HCT116 (cell line): ENCODE data around the gene MEIS2. TPM values are rescaled to one million over a fixed set of nuclear protein-coding genes. Genes with fewer than 3 reads are reported as not detected.

Source experiments
- ATAC-seq: fragments of 200-7000 bp; cut with Tn5 transposase; 2 replicates; pipeline ENCODE4 v1.9.1; 2020; ENCODE audit warnings: mild to moderate bottlenecking, moderate library complexity
- BruUV-seq: library from RNA; stranded (reverse); fragments of 400-500 nt; replicated peaks from 2 replicates; lab custom pipeline; 2021; lab: Mats Ljungman, UMichigan
- CTCF ChIA-PET: fragments of 300-600 bp; sonication (Branson Sonifier 250); formaldehyde crosslinking; loops from one replicate; lab custom pipeline; 2021; ENCODE audit warnings: antibody characterized with exemption; lab: Charles Lee
- POLR2A ChIA-PET: fragments of 300-600, 350-600 bp; sonication (Branson Sonifier 250); formaldehyde crosslinking; loops from one replicate; lab custom pipeline; 2021; ENCODE audit warnings: antibody characterized with exemption; lab: Charles Lee
- RAD21 ChIA-PET, 2 experiments: fragments of 300-600 bp; sonication (Branson Sonifier 250); formaldehyde crosslinking; loops; one replicate each; lab custom pipeline; 2023; ENCODE audit warnings: low total read pairs in 2 of 2; ENCODE audit not compliant: uncharacterized antibody in 2 of 2, unreplicated experiment in 2 of 2, low non-redundant PET in 1 of 2; lab: Charles Lee
- DNase-seq: peaks from one replicate; pipeline ENCODE4 v3.0.0-alpha.2; 2010; ENCODE audit warnings: low read depth, low spot score
- H2AFZ ChIP-seq: fragments of 200-600 bp; shearing (Covaris generic), sonication (generic); 2 replicates; pipeline ENCODE4 v1.6.1; 2017; ENCODE audit warnings: low read depth, mixed run types, mixed read lengths, antibody characterized with exemption, low read length; ENCODE audit not compliant: poor library complexity, severe bottlenecking
- H3K27ac ChIP-seq: 2 replicates; pipeline ENCODE4 v1.5.1; 2012; ENCODE audit warnings: low read depth, low read length
- H3K27me3 ChIP-seq: fragments of 200-600 bp; sonication (generic); 2 replicates; pipeline ENCODE4 v1.6.1; 2016; ENCODE audit warnings: mixed run types, low read length, mixed read lengths; ENCODE audit not compliant: insufficient read depth
- H3K36me3 ChIP-seq, 2 experiments: fragments of 200-500 bp in 1 of 2; fragments of 200-600 bp in 1 of 2; sonication (Bioruptor generic) in 1 of 2; sonication (generic) in 1 of 2; 2 replicates each; pipeline versions ENCODE4 v1.5.1 to v1.6.1; 2014 to 2016; ENCODE audit warnings: low read length in 2 of 2, inconsistent platforms in 1 of 2, mixed read lengths in 1 of 2, mixed run types in 1 of 2; ENCODE audit not compliant: insufficient read depth in 2 of 2, control insufficient read depth in 1 of 2
- H3K4me1 ChIP-seq, 2 experiments: fragments of 200-600 bp in 1 of 2; sonication (generic) in 1 of 2; 2 replicates each; pipeline versions ENCODE4 v1.5.1 to v1.6.1; 2012 to 2017; ENCODE audit warnings: low read length in 2 of 2, inconsistent platforms in 1 of 2, mild to moderate bottlenecking in 1 of 2, mixed read lengths in 1 of 2, mixed run types in 1 of 2, moderate library complexity in 1 of 2; ENCODE audit not compliant: insufficient read depth in 2 of 2, control insufficient read depth in 1 of 2
- H3K4me2 ChIP-seq: fragments of 200-600 bp; sonication (generic); 2 replicates; pipeline ENCODE4 v1.6.1; 2017; ENCODE audit warnings: mixed run types, low read length, mixed read lengths
- H3K4me3 ChIP-seq, 2 experiments: fragments of 200-600 bp in 1 of 2; sonication (generic) in 1 of 2; replicated peaks in 1 of 2; 2 replicates each; pipeline ENCODE4 v1.5.1; 2011 to 2016; ENCODE audit warnings: low read length in 2 of 2, control low read depth in 1 of 2, low read depth in 1 of 2, mild to moderate bottlenecking in 1 of 2, mixed read lengths in 1 of 2, mixed run types in 1 of 2
- H3K79me2 ChIP-seq: fragments of 200-600 bp; sonication (generic); 2 replicates; pipeline ENCODE4 v1.6.1; 2017; ENCODE audit warnings: mild to moderate bottlenecking, mixed run types, low read length, moderate library complexity, mixed read lengths; ENCODE audit not compliant: insufficient read depth
- H3K9ac ChIP-seq: fragments of 200-600 bp; sonication (generic); 2 replicates; pipeline ENCODE4 v1.6.1; 2016; ENCODE audit warnings: low read length, mixed read lengths
- H3K9me2 ChIP-seq: fragments of 200-600 bp; sonication (generic), shearing (Covaris generic); 2 replicates; pipeline ENCODE4 v1.6.1; 2017; ENCODE audit warnings: mixed run types, mild to moderate bottlenecking, moderate library complexity; ENCODE audit not compliant: insufficient read depth
- H3K9me3 ChIP-seq, 2 experiments: fragments of 200-500 bp in 1 of 2; fragments of 200-600 bp in 1 of 2; sonication (Bioruptor generic) in 1 of 2; sonication (generic) in 1 of 2; 2 replicates each; pipeline ENCODE4 v1.6.1; 2014 to 2017; ENCODE audit warnings: low read length in 2 of 2, mixed read lengths in 2 of 2, inconsistent platforms in 1 of 2, low read depth in 1 of 2, mild to moderate bottlenecking in 1 of 2, mixed run types in 1 of 2, moderate library complexity in 1 of 2; ENCODE audit not compliant: control insufficient read depth in 1 of 2, insufficient read depth in 1 of 2
- H4K20me1 ChIP-seq: fragments of 200-600 bp; sonication (generic), shearing (Covaris generic); 2 replicates; pipeline ENCODE4 v1.6.1; 2017; ENCODE audit warnings: mixed run types, mild to moderate bottlenecking, moderate library complexity; ENCODE audit not compliant: insufficient read depth
- ATF3 ChIP-seq: IDR thresholded peaks from 2 replicates; pipeline ENCODE4 v1.6.1; 2012
- CBX3 ChIP-seq: IDR thresholded peaks from 2 replicates; pipeline ENCODE4 v1.6.1; 2012; ENCODE audit warnings: low read depth
- CEBPB ChIP-seq: IDR thresholded peaks from 2 replicates; pipeline ENCODE4 v1.6.1; 2012; ENCODE audit warnings: low read depth
- EGR1 ChIP-seq: IDR thresholded peaks from 2 replicates; pipeline ENCODE4 v1.6.1; 2012; ENCODE audit warnings: low read depth
- ELF1 ChIP-seq: IDR thresholded peaks from 2 replicates; pipeline ENCODE4 v1.6.1; 2012; ENCODE audit warnings: low read depth, borderline replicate concordance
- EZH2 ChIP-seq: fragments of 200-600 bp; sonication (generic); IDR thresholded peaks from 2 replicates; pipeline ENCODE4 v1.6.1; 2017; ENCODE audit warnings: antibody characterized with exemption, mixed run types
- EZH2phosphoT487 ChIP-seq: fragments of 200-600 bp; IDR thresholded peaks from 2 replicates; pipeline ENCODE4 v1.6.1; 2018; ENCODE audit warnings: antibody characterized with exemption, borderline replicate concordance
- FOSL1 ChIP-seq: IDR thresholded peaks from 2 replicates; pipeline ENCODE4 v1.6.1; 2012; ENCODE audit warnings: low read depth
- JUND ChIP-seq: IDR thresholded peaks from 2 replicates; pipeline ENCODE4 v1.6.1; 2012
- POLR2A ChIP-seq: IDR thresholded peaks from 2 replicates; pipeline ENCODE4 v1.7.0; 2011; ENCODE audit warnings: borderline replicate concordance; ENCODE audit not compliant: insufficient read depth, insufficient read length; ENCODE audit errors: extremely low read depth
- RAD21 ChIP-seq: IDR thresholded peaks from 2 replicates; pipeline ENCODE4 v1.6.1; 2012; ENCODE audit warnings: low read depth, mild to moderate bottlenecking
- SIN3A ChIP-seq: IDR thresholded peaks from 2 replicates; pipeline ENCODE4 v1.6.1; 2012; ENCODE audit warnings: low read depth
- SP1 ChIP-seq: IDR thresholded peaks from 2 replicates; pipeline ENCODE4 v1.6.1; 2012; ENCODE audit warnings: low read depth
- TCF7L2 ChIP-seq: IDR thresholded peaks from 2 replicates; pipeline ENCODE4 v1.7.0; 2011; ENCODE audit warnings: borderline replicate concordance, inconsistent platforms; ENCODE audit not compliant: insufficient read depth, insufficient read length; ENCODE audit errors: extremely low read depth
- YY1 ChIP-seq: IDR thresholded peaks from 2 replicates; pipeline ENCODE4 v1.6.1; 2011; ENCODE audit warnings: low read length, low read depth, moderate library complexity, mild to moderate bottlenecking; ENCODE audit not compliant: insufficient replicate concordance; ENCODE audit errors: extremely low read depth
- ZFX ChIP-seq: fragments of 450-650 bp; IDR thresholded peaks from 2 replicates; pipeline ENCODE4 v1.6.1; 2017
- ZNF274 ChIP-seq: fragments of 200-500 bp; sonication (Bioruptor generic); IDR thresholded peaks from 2 replicates; pipeline ENCODE4 v1.6.1; 2014; ENCODE audit warnings: mild to moderate bottlenecking, low read depth, low read length, inconsistent platforms
- intact Hi-C: fragments of 100-400 bp; cut with micrococcal nuclease; formaldehyde crosslinking; loops from 2 replicates; pipeline ENCODE4 v1.10.0; 2022
- total RNA-seq: library from RNA; stranded (reverse); gene quantifications from one replicate; pipeline ENCODE4 v1.2.1, GENCODE V29; 2021; ENCODE audit not compliant: unreplicated experiment
- TF ChIP-seq, protein P1 (sequence below): IDR thresholded peaks from 2 replicates; pipeline ENCODE4 v1.6.1; 2012; ENCODE audit warnings: low read depth
- TF ChIP-seq, protein P2 (sequence below): IDR thresholded peaks from 2 replicates; pipeline ENCODE4 v1.6.1; 2012

Gene MEIS2
- total RNA-seq, 1 experiment from 2014 or later = 11.5 TPM

GRCh38 chr15:36884518-36884875 lies 215.9 kb downstream of the MEIS2 start:
- H3K27me3 ChIP-seq = no peaks in the 10 kb centered on the region
- no peaks in the 10 kb centered on the region for H3K4me1 ChIP-seq
- DNase-seq (no peak), ATAC-seq (no peak)
- ChIA-PET RAD21 (interaction anchor here in 1 of 2 experiments (1.1 kb wide), 1 partner anchor 1365 kb away, joined by 5 read pairs; no protein-coding TSS in a partner anchor), CTCF (interaction anchor here (0.9 to 2.4 kb wide), 4 partner anchors 11 to 249 kb away, joined by 3 to 27 read pairs (median 6); no protein-coding TSS in a partner anchor), POLR2A (no interaction called here)
- no peak overlapping the region for H3K9ac ChIP-seq
- no peak overlapping the region for H3K4me2 ChIP-seq
- no peak overlapping the region for H3K27ac ChIP-seq
- H2AFZ ChIP-seq = no peak overlapping the region
- no TSS peak for BruUV-seq
- TF ChIP-seq ATF3 = no peak
- no peak for TF ChIP-seq FOSL1
- TF ChIP-seq EZH2 = no peak
- no peak for TF ChIP-seq RAD21
- no peak for TF ChIP-seq POLR2A
- no peak for TF ChIP-seq EZH2phosphoT487
- TF ChIP-seq SIN3A = no peak
- TF ChIP-seq CEBPB = no peak
- TF ChIP-seq, protein P1, sequence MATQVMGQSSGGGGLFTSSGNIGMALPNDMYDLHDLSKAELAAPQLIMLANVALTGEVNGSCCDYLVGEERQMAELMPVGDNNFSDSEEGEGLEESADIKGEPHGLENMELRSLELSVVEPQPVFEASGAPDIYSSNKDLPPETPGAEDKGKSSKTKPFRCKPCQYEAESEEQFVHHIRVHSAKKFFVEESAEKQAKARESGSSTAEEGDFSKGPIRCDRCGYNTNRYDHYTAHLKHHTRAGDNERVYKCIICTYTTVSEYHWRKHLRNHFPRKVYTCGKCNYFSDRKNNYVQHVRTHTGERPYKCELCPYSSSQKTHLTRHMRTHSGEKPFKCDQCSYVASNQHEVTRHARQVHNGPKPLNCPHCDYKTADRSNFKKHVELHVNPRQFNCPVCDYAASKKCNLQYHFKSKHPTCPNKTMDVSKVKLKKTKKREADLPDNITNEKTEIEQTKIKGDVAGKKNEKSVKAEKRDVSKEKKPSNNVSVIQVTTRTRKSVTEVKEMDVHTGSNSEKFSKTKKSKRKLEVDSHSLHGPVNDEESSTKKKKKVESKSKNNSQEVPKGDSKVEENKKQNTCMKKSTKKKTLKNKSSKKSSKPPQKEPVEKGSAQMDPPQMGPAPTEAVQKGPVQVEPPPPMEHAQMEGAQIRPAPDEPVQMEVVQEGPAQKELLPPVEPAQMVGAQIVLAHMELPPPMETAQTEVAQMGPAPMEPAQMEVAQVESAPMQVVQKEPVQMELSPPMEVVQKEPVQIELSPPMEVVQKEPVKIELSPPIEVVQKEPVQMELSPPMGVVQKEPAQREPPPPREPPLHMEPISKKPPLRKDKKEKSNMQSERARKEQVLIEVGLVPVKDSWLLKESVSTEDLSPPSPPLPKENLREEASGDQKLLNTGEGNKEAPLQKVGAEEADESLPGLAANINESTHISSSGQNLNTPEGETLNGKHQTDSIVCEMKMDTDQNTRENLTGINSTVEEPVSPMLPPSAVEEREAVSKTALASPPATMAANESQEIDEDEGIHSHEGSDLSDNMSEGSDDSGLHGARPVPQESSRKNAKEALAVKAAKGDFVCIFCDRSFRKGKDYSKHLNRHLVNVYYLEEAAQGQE = no peak
- TF ChIP-seq, protein P2, sequence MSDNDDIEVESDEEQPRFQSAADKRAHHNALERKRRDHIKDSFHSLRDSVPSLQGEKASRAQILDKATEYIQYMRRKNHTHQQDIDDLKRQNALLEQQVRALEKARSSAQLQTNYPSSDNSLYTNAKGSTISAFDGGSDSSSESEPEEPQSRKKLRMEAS = no peak
- no peak for TF ChIP-seq YY1
- TF ChIP-seq CBX3 = no peak
- no peak for TF ChIP-seq TCF7L2
- TF ChIP-seq ZFX = no peak
- TF ChIP-seq JUND = no peak
- no peak for TF ChIP-seq SP1
- TF ChIP-seq ELF1 = no peak
- TF ChIP-seq EGR1 = no peak
- no peak for TF ChIP-seq ZNF274
- no peaks in the 10 kb centered on the region for H3K79me2 ChIP-seq
- no peaks in the 10 kb centered on the region for H3K9me3 ChIP-seq
- no peak overlapping the region for H3K4me3 ChIP-seq
- intact Hi-C loops = loop anchor here (5.0 to 10.0 kb wide), 3 partner anchors 382 to 1600 kb away; no protein-coding TSS in a partner anchor
- H3K36me3 ChIP-seq = no peaks in the 10 kb centered on the region
- no peaks in the 10 kb centered on the region for H3K9me2 ChIP-seq
- no peaks in the 10 kb centered on the region for H4K20me1 ChIP-seq
